Cerebellar nuclear complex (tissue), 1 donor: ENCODE measurements around the gene CDT1.

ENCODE experiments used
- DNase-seq, 2 experiments: peaks; one replicate each; lab custom pipeline; 2025; lab: John Stamatoyannopoulos, UW

CDT1 gene

GRCh38 chr16:88836791-88837190, 33.2 kb downstream of the CDT1 start:
- DNase-seq: no peak

GRCh38 chr16:88837806-88838205, 34.2 kb downstream of the CDT1 start:
- DNase-seq: no peak

- DNase-seq: no peak
These were observed 35.0 kb downstream of the CDT1 start for GRCh38 chr16:88838566-88838965.

- DNase-seq: no peak
These were observed 35.5 kb downstream of the CDT1 start for GRCh38 chr16:88839026-88839529.

DNA sequence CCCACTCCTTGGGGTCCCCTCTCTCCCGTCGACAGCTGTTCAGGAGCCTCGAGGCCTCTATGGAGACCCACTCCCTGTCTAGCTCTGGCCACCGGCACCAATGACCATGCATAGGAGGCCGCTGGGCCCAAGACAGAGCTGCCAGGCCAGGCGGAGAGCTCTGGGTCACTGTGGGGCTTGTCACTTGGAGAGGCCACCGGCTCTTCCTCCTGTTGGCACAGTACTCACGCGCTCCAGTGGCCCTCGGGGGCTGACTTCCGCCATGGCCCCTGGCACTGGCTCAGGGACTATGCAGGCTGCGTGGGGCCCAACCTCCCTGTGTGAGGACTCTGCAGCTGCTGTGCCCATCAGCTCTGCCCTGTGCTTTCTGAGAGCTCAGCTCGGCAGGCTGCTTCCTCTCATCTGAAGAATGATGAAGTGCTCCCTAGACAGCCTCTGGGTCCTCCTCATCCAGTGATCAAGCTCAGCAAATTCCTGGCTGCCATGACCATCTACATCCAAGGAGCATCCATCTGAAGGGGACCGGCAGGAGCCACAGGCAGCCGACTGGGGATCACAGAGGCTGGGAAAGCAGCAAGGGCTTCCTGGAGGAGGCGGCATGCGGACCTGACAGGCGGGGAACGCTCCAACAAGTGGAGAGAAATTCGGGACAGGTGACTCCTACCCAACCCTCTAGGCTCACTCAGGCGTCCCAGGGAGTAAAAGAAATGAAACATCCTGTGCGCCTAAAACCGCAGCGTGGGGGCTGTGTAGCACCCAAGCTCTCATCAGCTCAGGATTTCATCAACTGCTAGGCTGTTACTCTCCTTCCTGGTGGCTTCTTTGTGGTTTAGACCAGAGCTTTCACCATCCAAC, 36.4 kb downstream of the CDT1 start:
- no peak for DNase-seq

DNA sequence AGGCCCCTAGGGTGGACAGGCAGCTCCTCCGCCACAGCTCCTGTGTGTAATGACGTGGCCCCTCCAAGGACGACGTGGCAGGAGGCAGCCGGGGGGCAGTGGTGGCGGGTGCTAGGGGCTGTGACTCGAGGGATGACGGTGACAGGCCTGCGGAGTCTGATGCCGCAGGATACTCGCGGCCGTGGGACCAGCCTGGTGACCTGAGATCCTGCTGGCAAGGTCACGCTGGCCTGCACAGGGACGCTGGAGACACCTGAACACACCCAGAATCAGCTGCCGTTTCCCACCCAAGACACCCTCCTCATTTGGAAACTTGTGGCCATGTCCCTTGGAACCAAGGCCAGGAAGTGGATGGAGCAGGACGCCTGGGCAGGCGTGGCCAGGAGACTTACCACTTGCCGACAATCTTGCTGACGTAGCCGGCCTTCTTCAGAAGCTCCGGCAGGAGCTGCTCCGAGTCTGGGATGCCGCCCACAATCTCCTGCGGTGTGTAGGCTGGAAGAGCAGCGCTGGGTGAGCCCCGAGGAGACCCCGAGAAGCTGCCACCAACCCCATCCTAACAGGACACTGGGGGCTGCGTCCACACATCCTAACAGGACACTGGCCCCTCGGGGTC, 37.1 kb downstream of the CDT1 start:
- no peak for DNase-seq

- no peak for DNase-seq
These were observed 38.1 kb downstream of the CDT1 start for GRCh38 chr16:88841521-88842307.

DNA sequence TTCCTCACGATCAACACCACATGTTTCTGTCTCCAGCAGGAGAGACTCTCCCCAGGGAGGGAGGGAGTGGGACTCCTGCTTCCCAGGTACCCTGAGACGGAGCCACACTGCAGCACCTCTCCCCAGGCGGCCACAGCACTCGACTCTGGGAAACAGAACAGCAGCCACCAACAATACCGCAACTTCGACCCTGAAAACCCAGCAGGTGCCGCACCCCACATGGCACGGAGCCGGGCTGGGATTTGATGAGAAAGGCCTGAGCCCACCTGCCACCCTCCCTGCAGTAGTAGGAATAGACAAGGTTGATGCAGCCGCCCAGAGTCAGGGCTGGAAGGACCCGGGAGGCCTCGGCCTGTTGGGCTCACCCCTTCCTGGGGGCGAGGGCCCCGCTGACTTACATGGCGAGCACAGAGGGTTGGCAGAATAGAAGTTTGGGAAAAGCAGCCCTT, 38.7 kb downstream of the CDT1 start:
- no peak for DNase-seq

GRCh38 chr16:88842806-88843205, 39.2 kb downstream of the CDT1 start:
- DNase-seq: no peak

- DNase-seq: no peak
These were observed 39.7 kb downstream of the CDT1 start for GRCh38 chr16:88843256-88843655.

DNA sequence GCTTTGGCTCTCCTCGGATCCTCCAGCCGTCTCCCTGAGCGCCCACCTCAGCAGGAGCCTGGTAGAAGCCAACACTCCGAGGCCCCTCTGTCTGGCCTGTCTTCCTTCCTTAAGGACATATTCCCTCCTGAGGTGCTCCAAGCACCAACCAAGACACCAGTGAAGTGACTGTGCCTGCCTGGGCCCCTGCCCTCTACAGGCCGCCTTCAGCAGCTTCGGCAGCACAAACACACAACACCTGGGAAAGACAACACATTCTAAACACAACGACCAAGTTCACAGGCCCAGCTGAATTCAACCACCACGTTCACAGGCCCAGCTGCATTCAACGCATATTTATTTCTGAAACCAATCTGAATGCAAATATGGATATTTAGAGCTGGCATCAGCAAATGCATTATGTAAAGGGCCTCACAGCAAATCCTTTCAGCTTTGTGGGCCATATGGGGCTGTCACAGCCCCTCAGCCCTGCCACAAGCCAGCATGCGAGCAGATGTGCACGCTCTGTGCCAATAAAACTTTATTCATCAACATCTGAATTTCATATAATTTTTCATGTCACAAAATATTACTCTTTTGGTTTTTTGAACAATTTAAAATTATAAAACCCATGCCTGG, 40.9 kb downstream of the CDT1 start:
- DNase-seq: no peak

DNA sequence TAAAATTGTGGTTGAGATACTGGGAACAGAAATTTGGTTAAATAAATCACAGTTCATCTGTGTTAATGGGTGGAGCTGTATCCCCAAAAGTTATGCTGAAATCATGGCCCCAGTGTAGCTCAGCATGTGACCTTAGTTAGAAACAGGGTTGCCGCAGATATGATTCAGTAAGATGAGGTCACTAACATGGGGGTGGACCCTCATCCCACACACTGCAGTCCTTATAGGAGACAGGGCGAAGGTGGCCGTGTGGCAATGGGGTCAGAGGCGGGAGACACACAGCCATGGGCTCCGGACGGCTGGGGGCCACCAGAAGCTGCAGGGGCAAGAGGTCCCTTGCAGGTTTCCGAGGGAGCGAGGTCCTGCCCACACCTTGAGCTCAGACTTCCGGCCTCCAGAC, 42.5 kb downstream of the CDT1 start:
- no peak for DNase-seq

GRCh38 chr16:88847654-88848053, 44.1 kb downstream of the CDT1 start:
- DNase-seq: no peak

GRCh38 chr16:88848557-88848956, 45.0 kb downstream of the CDT1 start:
- no peak for DNase-seq

GRCh38 chr16:88850531-88851199, 47.1 kb downstream of the CDT1 start:
- no peak for DNase-seq

DNA sequence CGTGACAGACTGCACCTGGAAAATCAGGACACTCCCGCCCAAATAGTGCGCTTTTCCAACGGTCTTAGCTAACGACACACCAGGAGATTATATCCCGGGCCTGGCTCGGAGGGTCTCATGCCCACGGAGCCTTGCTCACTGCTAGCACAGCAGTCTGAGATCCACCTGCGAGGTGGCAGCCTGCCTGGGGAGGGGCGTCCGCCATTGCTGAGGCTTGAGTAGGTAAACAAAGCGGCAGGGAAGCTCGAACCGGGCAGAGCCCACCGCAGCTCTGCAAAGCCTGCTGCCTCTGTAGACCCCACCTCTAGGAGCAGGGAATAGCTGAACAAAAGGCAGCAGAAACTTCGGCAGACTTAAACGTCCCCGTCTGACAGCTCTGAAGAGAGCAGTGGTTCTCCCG, 48.0 kb downstream of the CDT1 start:
- no peak for DNase-seq

DNA sequence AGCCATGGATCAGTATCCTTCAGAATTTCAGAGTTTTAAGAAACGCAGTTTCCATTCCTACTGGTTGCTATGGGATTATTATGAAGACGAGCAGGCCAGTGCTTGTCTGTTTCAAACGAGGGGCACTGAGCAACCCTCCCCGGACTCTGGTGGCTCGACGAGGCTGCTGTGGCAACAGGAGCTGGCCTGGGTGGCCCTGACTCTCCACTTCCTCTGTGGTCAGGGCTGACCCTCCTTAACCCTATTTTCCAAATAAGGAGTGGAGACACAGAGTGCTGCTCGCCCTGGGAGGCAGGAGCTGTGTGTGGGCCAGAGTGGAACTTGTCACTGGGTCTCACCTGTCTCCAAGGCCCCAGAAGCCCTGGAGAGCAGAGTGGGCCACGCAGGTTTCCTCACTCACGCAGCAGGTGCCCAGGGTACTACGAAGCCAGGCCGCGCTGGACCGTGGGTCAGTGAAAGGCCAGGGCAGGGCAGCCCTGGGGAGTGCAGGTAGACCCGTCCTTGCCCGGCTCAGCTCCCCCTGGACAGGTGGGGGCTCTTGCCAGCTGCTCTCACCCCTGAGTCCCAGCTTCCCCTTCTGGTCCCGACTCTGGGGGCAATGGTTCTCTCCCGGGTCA, 49.8 kb downstream of the CDT1 start:
- DNase-seq: no peak

DNA sequence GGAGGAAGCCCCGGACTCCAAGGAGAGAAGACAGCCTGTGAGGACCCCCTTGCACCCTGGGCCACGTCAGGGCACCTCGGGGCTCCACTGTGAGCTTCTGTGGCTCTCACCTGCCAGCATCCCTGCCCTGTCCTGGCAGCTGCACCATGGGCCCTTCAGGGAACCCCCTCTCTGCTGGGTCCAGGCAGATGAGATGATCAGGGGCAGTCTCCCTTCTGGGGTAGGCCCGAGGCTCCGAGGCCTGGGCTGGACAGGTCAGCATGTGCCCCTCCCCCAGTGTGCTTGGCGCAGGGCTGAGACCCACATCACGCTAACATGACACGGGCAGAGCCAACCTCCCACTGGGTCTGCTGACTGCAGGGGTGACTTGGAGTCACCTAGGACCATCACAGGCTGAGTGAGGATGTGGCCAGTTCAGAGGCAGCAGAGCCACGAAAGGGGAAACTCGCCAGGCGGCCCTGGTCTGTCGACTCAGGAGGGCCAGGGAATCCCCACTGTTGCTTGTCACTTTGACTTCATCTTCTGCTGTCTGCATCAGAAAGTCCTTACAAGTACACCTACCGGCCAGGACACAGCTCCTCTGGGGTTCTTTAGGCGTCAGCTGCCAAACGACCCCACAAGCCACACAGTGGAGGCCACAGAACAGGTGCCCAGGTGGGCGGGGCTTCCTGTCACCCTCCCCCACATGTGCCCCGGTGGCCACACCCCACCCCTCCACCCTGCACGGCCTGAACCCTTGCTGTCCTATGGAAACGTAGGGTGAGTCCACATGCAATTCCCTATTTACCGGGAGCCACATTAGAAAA, 50.9 kb downstream of the CDT1 start:
- DNase-seq: no peak

DNA sequence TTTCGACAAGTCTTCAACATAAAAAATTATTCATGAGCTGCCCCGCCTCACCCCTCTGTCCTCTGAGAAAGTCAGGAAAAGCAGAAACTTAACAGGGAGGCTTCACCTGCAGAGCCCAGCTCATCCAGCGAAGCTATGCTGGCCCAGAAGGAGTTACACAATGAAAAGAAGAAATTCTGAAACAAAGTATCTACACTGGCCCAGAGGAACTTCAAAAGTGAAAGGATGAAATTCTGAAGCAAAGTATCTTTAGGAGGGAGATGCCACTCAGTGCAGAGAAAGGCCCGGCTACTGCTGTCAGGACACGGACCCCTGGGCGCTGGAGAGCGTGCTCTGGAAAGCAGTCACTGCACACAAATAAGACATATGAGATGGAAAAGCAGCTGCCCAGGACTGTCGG, 51.6 kb downstream of the CDT1 start:
- no peak for DNase-seq

DNA sequence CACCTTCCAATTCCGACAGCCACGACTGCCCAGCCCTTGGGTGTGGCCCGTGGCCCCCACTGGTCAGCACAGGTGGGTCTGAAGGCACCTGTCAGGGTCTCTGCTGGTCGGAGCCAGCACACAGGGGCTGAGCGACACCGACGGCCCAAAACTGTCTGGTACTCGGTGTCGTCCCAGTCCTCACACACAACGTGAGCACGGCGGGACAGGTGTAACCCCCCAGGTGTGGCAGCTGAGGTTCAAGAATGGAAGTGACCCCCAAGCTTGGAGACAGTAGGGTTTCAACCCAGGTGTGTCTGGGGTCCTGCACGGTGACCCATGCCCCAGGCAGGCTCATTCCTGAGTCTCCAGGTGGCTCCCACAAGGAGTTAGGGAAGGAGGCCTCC, 52.1 kb downstream of the CDT1 start:
- no peak for DNase-seq
